Retina (tissue), 1 donor: ENCODE measurements around the gene RNF13.
"Not testable (repeated sequence)": the region's sequence is repeated elsewhere in the genome, so short reads cannot be mapped to it uniquely, and the experiment has no call there.

ENCODE experiments used
- DNase-seq: peaks from one replicate; pipeline ENCODE4 v3.0.0-alpha.2; 2016

RNF13 gene

GRCh38 chr3:149844091-149844490, 31.1 kb downstream of the RNF13 start:
- no peak for DNase-seq

- DNase-seq = no peak
Observed at GRCh38 chr3:149845570-149846244, 32.7 kb downstream of the RNF13 start.

GRCh38 chr3:149848238-149848637, 35.2 kb downstream of the RNF13 start:
- DNase-seq = no peak

GRCh38 chr3:149848688-149849087, 35.7 kb downstream of the RNF13 start:
- no peak for DNase-seq

GRCh38 chr3:149850787-149851584, 38.0 kb downstream of the RNF13 start:
- no peak for DNase-seq

- DNase-seq = no peak
Observed at GRCh38 chr3:149858911-149859310, 45.9 kb downstream of the RNF13 start.

- no peak for DNase-seq
Observed at GRCh38 chr3:149860881-149861280, 47.9 kb downstream of the RNF13 start.

GRCh38 chr3:149867563-149867962, 54.5 kb downstream of the RNF13 start:
- DNase-seq = no peak

GRCh38 chr3:149871855-149872254, 58.8 kb downstream of the RNF13 start:
- DNase-seq = no peak

- DNase-seq = no peak
Observed at GRCh38 chr3:149872589-149872988, 59.6 kb downstream of the RNF13 start.

- no peak for DNase-seq
Observed at GRCh38 chr3:149877668-149878067, 64.7 kb downstream of the RNF13 start.

GRCh38 chr3:149879872-149880271, 66.9 kb downstream of the RNF13 start:
- DNase-seq = peak; percentile 24

GRCh38 chr3:149881879-149882278, 68.9 kb downstream of the RNF13 start:
- DNase-seq = no peak

- DNase-seq = no peak
Observed at GRCh38 chr3:149883134-149883533, 70.1 kb downstream of the RNF13 start.

GRCh38 chr3:149883860-149884259, 70.8 kb downstream of the RNF13 start:
- not testable (repeated sequence) for DNase-seq

GRCh38 chr3:149884848-149885247, 71.8 kb downstream of the RNF13 start:
- DNase-seq = not testable (repeated sequence)

- no peak for DNase-seq
Observed at GRCh38 chr3:149886957-149887356, 73.9 kb downstream of the RNF13 start.

GRCh38 chr3:149891621-149892020, 78.6 kb downstream of the RNF13 start:
- DNase-seq = no peak

GRCh38 chr3:149892371-149892770, 79.4 kb downstream of the RNF13 start:
- DNase-seq = peak; percentile 12

- DNase-seq = no peak
Observed at GRCh38 chr3:149894205-149894604, 81.2 kb downstream of the RNF13 start.

- DNase-seq = no peak
Observed at GRCh38 chr3:149895339-149895738, 82.3 kb downstream of the RNF13 start.

- no peak for DNase-seq
Observed at GRCh38 chr3:149895769-149896168, 82.8 kb downstream of the RNF13 start.

GRCh38 chr3:149898771-149899170, 85.8 kb downstream of the RNF13 start:
- no peak for DNase-seq

GRCh38 chr3:149900322-149900721, 87.3 kb downstream of the RNF13 start:
- no peak for DNase-seq
